ENCODE results near the gene TAF4B. TPM values are rescaled to one million over a fixed set of nuclear protein-coding genes. Genes with fewer than 3 reads are reported as not detected.
A peak's percentile ranks its signal among the peaks of the same experiment; 100 is the strongest.

The TAF4B gene
- total RNA-seq, 4 donors from 2014 or later: 5.2 to 14.1 (median 8.1) TPM

DNA sequence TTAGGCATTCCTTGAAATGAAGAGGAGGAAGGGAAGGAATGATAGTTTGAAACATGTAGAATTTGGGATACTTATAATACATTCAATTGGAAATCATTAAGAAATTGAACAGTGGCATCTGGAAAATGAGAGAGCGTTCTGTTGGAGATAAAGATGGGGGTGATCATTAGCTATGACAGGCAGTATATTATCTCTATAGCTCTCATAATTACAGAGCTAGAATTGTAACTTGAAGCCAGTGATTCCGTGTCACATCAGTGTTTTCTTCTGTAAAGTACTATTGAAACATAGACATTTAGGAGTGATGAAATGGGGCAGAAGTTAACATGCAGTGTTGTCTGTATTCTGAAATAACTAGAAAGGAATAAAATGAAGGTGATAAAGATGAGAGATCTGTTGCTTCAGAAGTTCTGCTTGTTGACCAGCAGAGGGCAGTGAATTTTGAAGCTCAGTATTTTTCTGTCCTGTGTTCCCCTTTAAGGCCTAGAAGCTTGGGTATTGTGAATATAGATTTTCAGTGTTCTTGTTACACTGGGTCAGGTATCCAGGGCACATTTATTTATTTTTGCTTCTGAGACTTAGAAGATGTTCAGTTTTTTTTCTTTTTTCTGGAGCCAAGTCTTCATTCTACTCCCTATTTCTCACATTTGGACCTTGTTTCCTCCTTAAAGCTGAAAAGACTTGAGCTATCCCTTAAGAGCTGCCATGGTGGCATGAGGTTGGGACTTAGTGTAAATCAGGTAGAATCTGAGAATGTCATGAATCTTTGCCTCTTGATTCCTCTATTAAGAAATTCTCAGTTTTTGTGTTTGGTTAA lies 157.4 kb downstream of the TAF4B start:
- 35% methylated on average over 2 of the region's 2 CpGs for WGBS
- Histone ChIP-seq H3K9me3 (no peaks in the 10 kb centered on the region), H3K4me3 (no peak overlapping the region), H3K27ac (replicated peaks in 1 of 4) (no peak overlapping the region), H3K36me3 (no peaks in the 10 kb centered on the region), H3K4me1 (peaks cover 6 to 19% (median 15%) of the 10 kb centered on the region in 4 donors), H3K27me3 (no peaks in the 10 kb centered on the region)
- DNase-seq (ENCODE audit: extremely low spot score): no peak
- TF ChIP-seq, protein P1, sequence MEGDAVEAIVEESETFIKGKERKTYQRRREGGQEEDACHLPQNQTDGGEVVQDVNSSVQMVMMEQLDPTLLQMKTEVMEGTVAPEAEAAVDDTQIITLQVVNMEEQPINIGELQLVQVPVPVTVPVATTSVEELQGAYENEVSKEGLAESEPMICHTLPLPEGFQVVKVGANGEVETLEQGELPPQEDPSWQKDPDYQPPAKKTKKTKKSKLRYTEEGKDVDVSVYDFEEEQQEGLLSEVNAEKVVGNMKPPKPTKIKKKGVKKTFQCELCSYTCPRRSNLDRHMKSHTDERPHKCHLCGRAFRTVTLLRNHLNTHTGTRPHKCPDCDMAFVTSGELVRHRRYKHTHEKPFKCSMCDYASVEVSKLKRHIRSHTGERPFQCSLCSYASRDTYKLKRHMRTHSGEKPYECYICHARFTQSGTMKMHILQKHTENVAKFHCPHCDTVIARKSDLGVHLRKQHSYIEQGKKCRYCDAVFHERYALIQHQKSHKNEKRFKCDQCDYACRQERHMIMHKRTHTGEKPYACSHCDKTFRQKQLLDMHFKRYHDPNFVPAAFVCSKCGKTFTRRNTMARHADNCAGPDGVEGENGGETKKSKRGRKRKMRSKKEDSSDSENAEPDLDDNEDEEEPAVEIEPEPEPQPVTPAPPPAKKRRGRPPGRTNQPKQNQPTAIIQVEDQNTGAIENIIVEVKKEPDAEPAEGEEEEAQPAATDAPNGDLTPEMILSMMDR (IDR thresholded peaks at IDR 0.05): peak; percentile 63 to 81 (median 81)
- TF ChIP-seq POLR2AphosphoS5 (IDR thresholded peaks at IDR 0.05): no peak
- TF ChIP-seq EP300 (IDR thresholded peaks at IDR 0.05): no peak
- intact Hi-C loops (cut with DNase I): loop anchor here (2.0 to 10.0 kb wide), 2 partner anchors 161 to 265 kb away; partner anchors contain the start of gene KCTD1

DNA sequence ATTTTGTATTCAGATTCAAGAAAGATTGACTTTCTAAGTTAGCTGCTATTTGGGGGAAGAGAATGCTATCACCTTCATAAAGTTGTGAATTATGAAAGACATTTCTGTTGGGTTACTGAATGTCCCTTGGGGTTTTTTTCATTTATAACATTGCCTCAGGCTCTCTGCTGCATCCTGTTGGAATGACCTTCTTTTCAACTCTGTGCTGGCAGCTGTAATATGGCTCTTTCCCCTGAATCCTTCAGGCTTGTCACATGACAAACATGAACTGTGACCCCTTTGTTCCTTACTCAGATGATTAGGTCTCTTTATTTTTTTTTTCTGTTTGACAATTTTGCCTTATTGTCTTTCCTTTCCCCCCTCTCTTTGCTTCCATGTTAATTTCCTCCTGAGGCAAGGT lies 159.8 kb downstream of the TAF4B start:
- intact Hi-C loops (cut with DNase I): loop anchor here (10.0 kb wide), 1 partner anchor 159 kb away; the partner anchor contains the start of gene KCTD1
- TF ChIP-seq POLR2A (IDR thresholded peaks at IDR 0.05; ENCODE audit: low read depth): no peak
- TF ChIP-seq, protein P1 (IDR thresholded peaks at IDR 0.05): no peak
- TF ChIP-seq POLR2AphosphoS5 (IDR thresholded peaks at IDR 0.05): no peak
- TF ChIP-seq EP300 (IDR thresholded peaks at IDR 0.05): no peak
- H3K27me3 ChIP-seq: no peaks in the 10 kb centered on the region
- no peak for DNase-seq (ENCODE audit: extremely low spot score)
- H3K9me3 ChIP-seq: no peaks in the 10 kb centered on the region
- H3K4me1 ChIP-seq: peaks cover 6 to 19% (median 15%) of the 10 kb centered on the region in 4 donors
- H3K27ac ChIP-seq (replicated peaks in 1 of 4): peak overlapping the region in 1 of 4 donors; percentile 39
- peaks cover 0 to 12% (median 1%) of the 10 kb centered on the region in 4 donors for H3K36me3 ChIP-seq
- H3K4me3 ChIP-seq: no peak overlapping the region

DNA sequence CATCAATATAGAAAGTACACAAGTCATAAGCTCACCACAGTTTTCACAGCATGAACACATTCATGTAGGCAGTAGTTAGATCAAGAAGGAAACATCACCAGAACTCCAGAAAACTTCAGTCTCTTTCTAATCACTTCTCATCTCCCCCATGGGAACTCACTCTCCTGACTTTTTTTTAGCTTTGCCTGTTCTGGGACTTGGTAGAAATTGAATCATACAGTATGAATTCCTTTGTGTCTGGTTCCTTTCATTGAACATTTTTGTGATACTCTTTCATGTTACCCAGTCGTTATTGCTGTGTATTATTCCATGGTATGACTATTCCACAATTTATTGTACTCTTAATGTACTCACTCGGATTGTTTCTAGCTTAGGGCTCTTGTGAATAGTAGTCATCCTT lies 160.2 kb downstream of the TAF4B start:
- H3K36me3 ChIP-seq: peaks cover 0 to 12% (median 1%) of the 10 kb centered on the region in 4 donors
- DNase-seq (ENCODE audit: extremely low spot score): no peak
- peaks cover 6 to 19% (median 15%) of the 10 kb centered on the region in 4 donors for H3K4me1 ChIP-seq
- intact Hi-C loops (cut with DNase I): loop anchor here (10.0 kb wide), 1 partner anchor 158 kb away; the partner anchor contains the start of gene KCTD1
- 85% methylated on average over 2 of the region's 2 CpGs for WGBS
- H3K27ac ChIP-seq (replicated peaks in 1 of 4): peak overlapping the region in 1 of 4 donors; percentile 39
- no peaks in the 10 kb centered on the region for H3K27me3 ChIP-seq
- TF ChIP-seq, protein P1 (IDR thresholded peaks at IDR 0.05): no peak
- no peak for TF ChIP-seq EP300 (IDR thresholded peaks at IDR 0.05)
- TF ChIP-seq POLR2AphosphoS5 (IDR thresholded peaks at IDR 0.05): no peak
- no peak for TF ChIP-seq POLR2A (IDR thresholded peaks at IDR 0.05; ENCODE audit: low read depth)
- H3K9me3 ChIP-seq: no peaks in the 10 kb centered on the region
- H3K4me3 ChIP-seq: no peak overlapping the region

DNA sequence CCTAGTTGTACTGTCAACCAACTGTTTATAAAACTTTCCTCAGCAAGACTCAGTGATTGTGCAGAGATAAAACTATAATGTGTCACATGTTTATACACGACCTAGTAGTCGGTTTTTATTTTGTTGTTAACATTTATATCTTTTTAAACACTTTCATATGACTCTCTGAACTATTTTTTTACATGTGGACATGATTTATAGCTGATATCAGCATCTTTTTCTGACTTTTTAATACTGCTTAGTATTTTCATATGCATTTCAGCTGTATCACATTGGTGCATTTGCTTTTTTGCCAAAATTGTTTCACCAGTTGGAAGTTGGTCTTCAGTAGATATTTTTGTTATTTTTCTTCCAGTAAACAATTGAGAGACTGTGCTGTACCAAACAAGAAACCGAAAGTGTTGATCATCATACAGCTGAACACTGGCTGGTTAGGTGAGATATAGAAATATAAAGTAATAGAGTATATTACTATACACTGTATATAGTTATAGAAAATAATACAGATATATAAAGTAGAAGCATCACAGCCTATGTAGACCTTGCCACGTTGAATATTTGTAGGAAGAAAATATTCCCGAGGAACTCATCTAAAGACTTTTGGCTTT lies 167.9 kb downstream of the TAF4B start:
- 77% methylated on average over 5 of the region's 5 CpGs for WGBS
- intact Hi-C loops (cut with DNase I): no loop called here
- TF ChIP-seq, protein P1 (IDR thresholded peaks at IDR 0.05): no peak
- TF ChIP-seq POLR2A (IDR thresholded peaks at IDR 0.05; ENCODE audit: low read depth) (no peak), EP300 (IDR thresholded peaks at IDR 0.05) (no peak), POLR2AphosphoS5 (IDR thresholded peaks at IDR 0.05) (no peak)
- no peaks in the 10 kb centered on the region for H3K4me1 ChIP-seq
- no peak overlapping the region for H3K4me3 ChIP-seq
- no peak overlapping the region for H3K27ac ChIP-seq (replicated peaks in 1 of 4)
- H3K27me3 ChIP-seq: no peaks in the 10 kb centered on the region
- DNase-seq (ENCODE audit: extremely low spot score): no peak
- H3K9me3 ChIP-seq: no peaks in the 10 kb centered on the region
- H3K36me3 ChIP-seq: peaks cover 0 to 12% (median 1%) of the 10 kb centered on the region in 4 donors
